ENCODE data around the gene RPL22L1.

The RPL22L1 gene

GRCh38 chr3:170835336-170835735 lies 34.7 kb downstream of the RPL22L1 start:
- Histone ChIP-seq H4K8ac (ENCODE audit: low read depth, low read length) (no peak overlapping the region), H3K27ac (replicated peaks; ENCODE audit: low read length) (no peak overlapping the region)
- WGBS, 2 donors (ENCODE audit: extremely low coverage in 2 of 2, insufficient read length in 2 of 2, insufficient replicate concordance in 1 of 2): no CpG with 5 or more reads among the region's 3 CpGs

GRCh38 chr3:170830580-170830979 lies 39.4 kb downstream of the RPL22L1 start:
- no peak overlapping the region for H3K4me3 ChIP-seq (ENCODE audit: low read length in 2 of 2)
- peaks cover 0 to 36% (median 0%) of the 10 kb centered on the region in 3 experiments for H3K27me3 ChIP-seq (ENCODE audit: control insufficient read depth in 3 of 3, insufficient read depth in 3 of 3, low read depth in 1 of 3, low read length in 3 of 3)
- no peak overlapping the region for H3K23ac ChIP-seq (ENCODE audit: low read depth, low read length, poor library complexity)
- H3K79me1 ChIP-seq (ENCODE audit: low read depth, low read length): no peaks in the 10 kb centered on the region
- H3K14ac ChIP-seq (ENCODE audit: low read length): no peak overlapping the region
- H3K9me3 ChIP-seq (replicated peaks in 1 of 2; ENCODE audit: control insufficient read depth in 2 of 2, insufficient read depth in 1 of 2, low read depth in 1 of 2, low read length in 2 of 2): no peaks in the 10 kb centered on the region
- H3K4ac ChIP-seq (ENCODE audit: low read length): no peak overlapping the region
- H4K8ac ChIP-seq (ENCODE audit: low read depth, low read length): no peak overlapping the region
- no peak overlapping the region for H2BK5ac ChIP-seq (ENCODE audit: low read length)
- WGBS, 2 donors (ENCODE audit: extremely low coverage in 2 of 2, insufficient read length in 2 of 2, insufficient replicate concordance in 1 of 2): no CpG with 5 or more reads among the region's 4 CpGs
- H2BK15ac ChIP-seq (ENCODE audit: low read length): no peak overlapping the region
- no peak overlapping the region for H3K18ac ChIP-seq (ENCODE audit: low read length)
- no peak overlapping the region for H2BK120ac ChIP-seq (ENCODE audit: low read depth, low read length)
- no peak overlapping the region for H2AFZ ChIP-seq (ENCODE audit: low read length)
- H3K4me2 ChIP-seq (ENCODE audit: insufficient read depth, low read length, poor library complexity, severe bottlenecking): no peak overlapping the region
- H3K4me1 ChIP-seq (ENCODE audit: control insufficient read depth in 2 of 2, insufficient read depth in 1 of 2, low read depth in 1 of 2, low read length in 2 of 2): peaks cover 2 to 10% of the 10 kb centered on the region in 2 donors
- no peak overlapping the region for H3K9ac ChIP-seq (ENCODE audit: low read depth, low read length, poor library complexity)
- no peak overlapping the region for H2AK5ac ChIP-seq (ENCODE audit: low read depth, low read length)
- no peak for DNase-seq (ENCODE audit: low spot score)
- no peak overlapping the region for H3K27ac ChIP-seq (replicated peaks; ENCODE audit: low read length)
- H4K91ac ChIP-seq (ENCODE audit: low read depth, low read length, poor library complexity): no peak overlapping the region
- no peaks in the 10 kb centered on the region for H3K36me3 ChIP-seq (replicated peaks in 1 of 2; ENCODE audit: control insufficient read depth in 2 of 2, insufficient read depth in 2 of 2, low read length in 2 of 2)
- no peak overlapping the region for H2BK12ac ChIP-seq (ENCODE audit: low read length)

More at GRCh38 chr3:170835336-170835735, 34.7 kb downstream of the RPL22L1 start:
- Histone ChIP-seq H2AK5ac (ENCODE audit: low read depth, low read length) (no peak overlapping the region), H3K4me1 (ENCODE audit: control insufficient read depth in 2 of 2, insufficient read depth in 1 of 2, low read depth in 1 of 2, low read length in 2 of 2) (peaks cover 1 to 4% of the 10 kb centered on the region in 2 donors), H3K4ac (ENCODE audit: low read length) (no peak overlapping the region), H2BK15ac (ENCODE audit: low read length) (no peak overlapping the region), H3K79me1 (ENCODE audit: low read depth, low read length) (no peaks in the 10 kb centered on the region), H3K9ac (ENCODE audit: low read depth, low read length, poor library complexity) (no peak overlapping the region), H3K27me3 (ENCODE audit: control insufficient read depth in 3 of 3, insufficient read depth in 3 of 3, low read depth in 1 of 3, low read length in 3 of 3) (peaks cover 0 to 12% (median 0%) of the 10 kb centered on the region in 3 experiments), H2BK5ac (ENCODE audit: low read length) (no peak overlapping the region), H3K36me3 (replicated peaks in 1 of 2; ENCODE audit: control insufficient read depth in 2 of 2, insufficient read depth in 2 of 2, low read length in 2 of 2) (no peaks in the 10 kb centered on the region), H2BK12ac (ENCODE audit: low read length) (no peak overlapping the region), H3K4me2 (ENCODE audit: insufficient read depth, low read length, poor library complexity, severe bottlenecking) (no peak overlapping the region), H2BK120ac (ENCODE audit: low read depth, low read length) (no peak overlapping the region), H2AFZ (ENCODE audit: low read length) (no peak overlapping the region), H3K18ac (ENCODE audit: low read length) (no peak overlapping the region), H4K91ac (ENCODE audit: low read depth, low read length, poor library complexity) (no peak overlapping the region), H3K9me3 (replicated peaks in 1 of 2; ENCODE audit: control insufficient read depth in 2 of 2, insufficient read depth in 1 of 2, low read depth in 1 of 2, low read length in 2 of 2) (no peaks in the 10 kb centered on the region), H3K23ac (ENCODE audit: low read depth, low read length, poor library complexity) (no peak overlapping the region), H3K14ac (ENCODE audit: low read length) (no peak overlapping the region), H3K4me3 (ENCODE audit: low read length in 2 of 2) (no peak overlapping the region)
- no peak for DNase-seq (ENCODE audit: low spot score)

- Histone ChIP-seq H2BK12ac (ENCODE audit: low read length) (peak overlapping the region; percentile 14), H3K79me1 (ENCODE audit: low read depth, low read length) (no peaks in the 10 kb centered on the region), H3K4me2 (ENCODE audit: insufficient read depth, low read length, poor library complexity, severe bottlenecking) (no peak overlapping the region), H3K27ac (replicated peaks; ENCODE audit: low read length) (no peak overlapping the region), H3K9me3 (replicated peaks in 1 of 2; ENCODE audit: control insufficient read depth in 2 of 2, insufficient read depth in 1 of 2, low read depth in 1 of 2, low read length in 2 of 2) (no peaks in the 10 kb centered on the region), H2AK5ac (ENCODE audit: low read depth, low read length) (no peak overlapping the region), H2AFZ (ENCODE audit: low read length) (no peak overlapping the region), H3K18ac (ENCODE audit: low read length) (peak overlapping the region; percentile 9), H3K4me3 (ENCODE audit: low read length in 2 of 2) (peak overlapping the region in 1 of 2 donors; percentile 30), H2BK120ac (ENCODE audit: low read depth, low read length) (no peak overlapping the region), H3K9ac (ENCODE audit: low read depth, low read length, poor library complexity) (no peak overlapping the region), H3K27me3 (ENCODE audit: control insufficient read depth in 3 of 3, insufficient read depth in 3 of 3, low read depth in 1 of 3, low read length in 3 of 3) (peaks cover 0 to 36% (median 0%) of the 10 kb centered on the region in 3 experiments), H4K91ac (ENCODE audit: low read depth, low read length, poor library complexity) (no peak overlapping the region), H4K8ac (ENCODE audit: low read depth, low read length) (no peak overlapping the region), H3K23ac (ENCODE audit: low read depth, low read length, poor library complexity) (no peak overlapping the region), H3K14ac (ENCODE audit: low read length) (no peak overlapping the region), H3K4me1 (ENCODE audit: control insufficient read depth in 2 of 2, insufficient read depth in 1 of 2, low read depth in 1 of 2, low read length in 2 of 2) (peaks cover 0 to 9% of the 10 kb centered on the region in 2 donors), H3K36me3 (replicated peaks in 1 of 2; ENCODE audit: control insufficient read depth in 2 of 2, insufficient read depth in 2 of 2, low read length in 2 of 2) (no peaks in the 10 kb centered on the region), H2BK5ac (ENCODE audit: low read length) (no peak overlapping the region), H2BK15ac (ENCODE audit: low read length) (no peak overlapping the region), H3K4ac (ENCODE audit: low read length) (no peak overlapping the region)
- no CpG with 5 or more reads among the region's 9 CpGs for WGBS, 2 donors (ENCODE audit: extremely low coverage in 2 of 2, insufficient read length in 2 of 2, insufficient replicate concordance in 1 of 2)
- DNase-seq (ENCODE audit: low spot score): no peak
Measured at GRCh38 chr3:170829546-170830272, 40.3 kb downstream of the RPL22L1 start.

GRCh38 chr3:170826047-170826446 lies 43.9 kb downstream of the RPL22L1 start:
- H3K79me1 ChIP-seq (ENCODE audit: low read depth, low read length): no peaks in the 10 kb centered on the region
- no peak overlapping the region for H3K23ac ChIP-seq (ENCODE audit: low read depth, low read length, poor library complexity)
- H3K4me3 ChIP-seq (ENCODE audit: low read length in 2 of 2): no peak overlapping the region
- no peak overlapping the region for H2BK5ac ChIP-seq (ENCODE audit: low read length)
- no peak for DNase-seq (ENCODE audit: low spot score)
- no peak overlapping the region for H4K8ac ChIP-seq (ENCODE audit: low read depth, low read length)
- no peak overlapping the region for H3K4ac ChIP-seq (ENCODE audit: low read length)
- no peak overlapping the region for H3K4me2 ChIP-seq (ENCODE audit: insufficient read depth, low read length, poor library complexity, severe bottlenecking)
- no peaks in the 10 kb centered on the region for H3K9me3 ChIP-seq (replicated peaks in 1 of 2; ENCODE audit: control insufficient read depth in 2 of 2, insufficient read depth in 1 of 2, low read depth in 1 of 2, low read length in 2 of 2)
- no peak overlapping the region for H2BK15ac ChIP-seq (ENCODE audit: low read length)
- no peak overlapping the region for H4K91ac ChIP-seq (ENCODE audit: low read depth, low read length, poor library complexity)
- H3K9ac ChIP-seq (ENCODE audit: low read depth, low read length, poor library complexity): no peak overlapping the region
- H3K18ac ChIP-seq (ENCODE audit: low read length): no peak overlapping the region
- H2BK12ac ChIP-seq (ENCODE audit: low read length): no peak overlapping the region
- no peak overlapping the region for H2AFZ ChIP-seq (ENCODE audit: low read length)
- H3K27ac ChIP-seq (replicated peaks; ENCODE audit: low read length): no peak overlapping the region
- peaks cover 0 to 24% (median 0%) of the 10 kb centered on the region in 3 experiments for H3K27me3 ChIP-seq (ENCODE audit: control insufficient read depth in 3 of 3, insufficient read depth in 3 of 3, low read depth in 1 of 3, low read length in 3 of 3)
- H3K14ac ChIP-seq (ENCODE audit: low read length): no peak overlapping the region
- no peak overlapping the region for H2AK5ac ChIP-seq (ENCODE audit: low read depth, low read length)
- H3K36me3 ChIP-seq (replicated peaks in 1 of 2; ENCODE audit: control insufficient read depth in 2 of 2, insufficient read depth in 2 of 2, low read length in 2 of 2): no peaks in the 10 kb centered on the region
- WGBS, 2 donors (ENCODE audit: extremely low coverage in 2 of 2, insufficient read length in 2 of 2, insufficient replicate concordance in 1 of 2): no CpG with 5 or more reads among the region's 2 CpGs
- H2BK120ac ChIP-seq (ENCODE audit: low read depth, low read length): no peak overlapping the region
- peaks cover 0 to 9% of the 10 kb centered on the region in 2 donors for H3K4me1 ChIP-seq (ENCODE audit: control insufficient read depth in 2 of 2, insufficient read depth in 1 of 2, low read depth in 1 of 2, low read length in 2 of 2)
